Osteocyte (in vitro differentiated cells): ENCODE measurements around the gene GRAMD1B. TPM values are rescaled to one million over a fixed set of nuclear protein-coding genes. Genes with fewer than 3 reads are reported as not detected.
"Not testable (repeated sequence)": the region's sequence is repeated elsewhere in the genome, so short reads cannot be mapped to it uniquely, and the experiment has no call there.

Source experiments
- DNase-seq: peaks from one replicate; pipeline ENCODE4 v3.0.0; 2021; ENCODE audit warnings: mixed read lengths; ENCODE audit not compliant: unreplicated experiment; ENCODE audit errors: extremely low spot score
- H3K27ac Mint-ChIP-seq: one replicate; pipeline ENCODE4 v1.8.0; 2021; ENCODE audit warnings: mild to moderate bottlenecking, mixed read lengths; ENCODE audit not compliant: unreplicated experiment
- H3K27me3 Mint-ChIP-seq: one replicate; pipeline ENCODE4 v1.8.0; 2021; ENCODE audit warnings: mixed read lengths; ENCODE audit not compliant: unreplicated experiment
- H3K36me3 Mint-ChIP-seq: one replicate; pipeline ENCODE4 v1.8.0; 2021; ENCODE audit warnings: mixed read lengths; ENCODE audit not compliant: unreplicated experiment
- H3K4me1 Mint-ChIP-seq: one replicate; pipeline ENCODE4 v1.8.0; 2021; ENCODE audit warnings: mixed read lengths; ENCODE audit not compliant: unreplicated experiment
- H3K4me3 Mint-ChIP-seq: one replicate; pipeline ENCODE4 v1.8.0; 2021; ENCODE audit warnings: mild to moderate bottlenecking, moderate library complexity, mixed read lengths; ENCODE audit not compliant: unreplicated experiment
- H3K9me3 Mint-ChIP-seq: one replicate; pipeline ENCODE4 v1.8.0; 2021; ENCODE audit warnings: mixed read lengths; ENCODE audit not compliant: unreplicated experiment
- CTCF ChIP-seq: fragments of 200-600 bp; sonication (generic); IDR thresholded peaks from 2 replicates; pipeline ENCODE4 v1.5.0; 2021; ENCODE audit warnings: antibody characterized with exemption, mild to moderate bottlenecking, moderate library complexity
- total RNA-seq: library from RNA; stranded (reverse); gene quantifications from 2 replicates; pipeline ENCODE4 v1.2.1, GENCODE V29; 2021

The GRAMD1B gene
- total RNA-seq, 1 donor from 2014 or later = 1.9 TPM

- Mint-ChIP-seq H3K4me1 (peaks cover 2% of the 10 kb centered on the region), H3K27me3 (no peaks in the 10 kb centered on the region), H3K36me3 (no peaks in the 10 kb centered on the region), H3K9me3 (peaks cover 9% of the 10 kb centered on the region), H3K4me3 (no peak overlapping the region), H3K27ac (no peak overlapping the region)
- no peak for DNase-seq
- TF ChIP-seq CTCF = no peak
Observed at GRCh38 chr11:123517559-123518364, 87.7 kb downstream of the GRAMD1B start.

- no peaks in the 10 kb centered on the region for H3K27me3 Mint-ChIP-seq
- no peak for DNase-seq
- H3K4me3 Mint-ChIP-seq = no peak overlapping the region
- peaks cover 2% of the 10 kb centered on the region for H3K4me1 Mint-ChIP-seq
- TF ChIP-seq CTCF = no peak
- H3K36me3 Mint-ChIP-seq = no peaks in the 10 kb centered on the region
- H3K27ac Mint-ChIP-seq = no peak overlapping the region
- H3K9me3 Mint-ChIP-seq = peaks cover 9% of the 10 kb centered on the region
Observed at GRCh38 chr11:123518496-123519054, 88.5 kb downstream of the GRAMD1B start.

- Mint-ChIP-seq H3K4me3 (no peak overlapping the region), H3K36me3 (no peaks in the 10 kb centered on the region)
Observed at GRCh38 chr11:123519055-123519796, 89.2 kb downstream of the GRAMD1B start.

GRCh38 chr11:123519797-123520193, 89.7 kb downstream of the GRAMD1B start:
- no peaks in the 10 kb centered on the region for H3K27me3 Mint-ChIP-seq
- peaks cover 2% of the 10 kb centered on the region for H3K4me1 Mint-ChIP-seq
- no peaks in the 10 kb centered on the region for H3K36me3 Mint-ChIP-seq
- no peak overlapping the region for H3K4me3 Mint-ChIP-seq
- H3K9me3 Mint-ChIP-seq = peaks cover 9% of the 10 kb centered on the region
- no peak overlapping the region for H3K27ac Mint-ChIP-seq
- DNase-seq = no peak
- no peak for TF ChIP-seq CTCF

More at GRCh38 chr11:123519055-123519796, 89.2 kb downstream of the GRAMD1B start:
- TF ChIP-seq CTCF = no peak
- H3K4me1 Mint-ChIP-seq = peaks cover 2% of the 10 kb centered on the region
- no peak for DNase-seq
- H3K27ac Mint-ChIP-seq = no peak overlapping the region
- no peaks in the 10 kb centered on the region for H3K27me3 Mint-ChIP-seq
- H3K9me3 Mint-ChIP-seq = peaks cover 9% of the 10 kb centered on the region

- not testable (repeated sequence) for DNase-seq, H3K27ac Mint-ChIP-seq, H3K4me3 Mint-ChIP-seq, H3K9me3 Mint-ChIP-seq, H3K27me3 Mint-ChIP-seq, H3K4me1 Mint-ChIP-seq, H3K36me3 Mint-ChIP-seq
Observed at GRCh38 chr11:123520476-123520875, 90.4 kb downstream of the GRAMD1B start.
